DMS53 (cell line): Measurements from ENCODE around the gene SCG5.

Source experiments
- DNase-seq: peaks from one replicate; lab custom pipeline; 2025; lab: John Stamatoyannopoulos, UW

Gene SCG5

GRCh38 chr15:32659340-32660155 is 18.0 kb downstream of the SCG5 start:
- DNase-seq: peak; percentile 70

DNA sequence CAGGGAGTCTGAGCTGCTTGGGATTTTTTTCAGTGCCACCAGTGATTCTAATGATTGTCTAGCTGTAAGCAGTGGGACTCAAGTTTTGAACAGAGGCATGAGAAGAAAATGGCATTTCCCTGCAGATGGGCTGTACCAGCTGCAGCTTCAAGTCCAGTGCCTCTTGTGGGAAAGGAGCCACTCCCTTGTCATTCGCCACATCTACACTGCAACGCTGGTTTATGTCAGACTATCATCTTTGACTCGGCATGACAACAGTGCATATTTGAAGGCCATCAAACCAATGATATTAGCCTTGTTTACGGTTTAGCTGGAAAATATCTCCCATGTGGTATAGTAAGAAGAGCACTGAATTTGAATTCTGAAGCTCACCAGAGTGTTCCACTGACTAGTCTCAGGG is 22.2 kb downstream of the SCG5 start:
- DNase-seq: no peak

- no peak for DNase-seq
Observed at GRCh38 chr15:32664796-32665195, 23.3 kb downstream of the SCG5 start.

DNA sequence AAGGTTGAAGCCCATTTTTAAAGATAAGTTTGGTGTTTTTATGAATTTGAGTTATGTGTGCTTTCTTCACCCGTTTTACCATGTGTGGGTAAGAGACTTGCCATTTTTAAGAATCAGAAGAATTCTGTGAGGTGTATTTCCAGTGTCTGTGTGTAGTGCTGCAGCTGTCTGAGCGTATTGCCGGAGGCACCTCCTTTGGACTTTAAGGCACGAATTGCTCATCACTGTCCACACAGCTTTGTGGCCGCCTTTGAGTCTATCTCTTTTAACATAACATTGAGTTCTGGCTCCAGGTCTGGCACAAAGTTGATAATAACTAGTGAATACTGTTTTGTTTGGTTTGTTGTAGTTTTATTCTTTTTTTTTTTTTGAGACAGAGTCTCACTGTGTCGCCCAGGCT is 25.8 kb downstream of the SCG5 start:
- DNase-seq: no peak

- DNase-seq: no peak
Observed at GRCh38 chr15:32668942-32669341, 27.4 kb downstream of the SCG5 start.

GRCh38 chr15:32669896-32670611 is 28.5 kb downstream of the SCG5 start:
- DNase-seq: no peak

DNA sequence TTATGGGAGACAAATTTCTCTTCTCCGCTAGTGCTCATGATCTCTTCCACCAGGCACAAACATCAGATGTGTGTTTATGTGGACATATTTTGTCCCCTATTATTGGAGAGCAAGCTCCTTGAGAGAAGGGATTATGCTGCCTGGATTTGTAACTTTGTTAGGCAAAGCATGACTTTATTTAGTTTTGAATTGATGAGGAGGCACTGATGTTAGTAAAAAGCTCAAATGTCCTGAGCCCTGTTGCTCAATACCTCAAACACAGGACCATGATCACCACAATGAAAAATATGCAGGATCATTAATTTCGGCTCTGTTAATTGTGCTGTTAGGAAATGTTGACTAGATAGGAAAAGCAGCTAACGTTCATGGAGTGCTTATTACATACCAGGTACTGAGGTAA is 29.1 kb downstream of the SCG5 start:
- DNase-seq: no peak

DNA sequence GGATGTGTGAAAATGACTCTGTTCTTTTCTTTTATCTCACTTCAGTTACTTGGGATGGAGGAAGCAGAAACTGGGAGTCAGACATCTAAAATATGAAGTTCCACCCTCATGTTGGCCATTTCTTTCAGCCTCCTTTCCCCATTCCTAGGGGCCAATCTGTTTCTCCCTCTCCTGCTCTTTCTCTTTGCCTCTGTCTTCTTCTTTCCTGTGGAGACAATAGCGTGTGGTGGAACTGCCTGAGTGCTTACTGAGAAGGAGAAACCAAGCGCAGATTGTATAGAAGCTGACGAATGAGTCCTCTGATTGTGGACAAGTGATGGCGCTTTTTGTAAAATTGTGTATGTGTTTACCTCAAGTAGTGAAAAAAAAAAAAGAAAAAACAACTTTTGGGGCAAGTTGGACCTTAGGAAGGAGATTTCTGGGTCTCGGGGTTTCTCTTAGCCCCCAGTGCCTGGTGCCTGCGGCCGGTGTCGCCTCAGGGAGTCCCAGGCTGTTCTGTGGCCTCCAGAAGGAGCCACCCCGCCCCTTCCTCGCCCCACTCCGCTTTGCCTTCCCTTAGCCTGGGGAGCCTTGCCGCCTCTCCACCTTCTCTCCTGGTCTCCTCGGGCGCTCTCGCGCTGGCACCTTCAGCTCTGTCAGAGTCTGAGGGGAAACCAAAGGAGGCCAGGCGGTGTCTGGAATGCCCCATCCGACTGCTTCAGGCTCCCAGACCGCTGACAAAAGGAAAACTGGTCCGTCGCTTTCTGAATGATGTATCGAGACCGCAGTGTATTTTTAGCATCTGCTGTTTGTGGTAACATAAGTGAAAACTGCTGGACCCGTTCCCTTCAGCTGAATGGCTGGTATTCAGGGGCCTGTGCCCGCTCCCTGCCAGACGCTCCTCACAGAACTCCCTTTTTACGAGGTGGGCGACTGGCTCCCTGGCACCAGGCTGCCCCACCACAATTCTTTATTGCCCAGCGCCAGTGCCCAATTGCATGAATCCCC is 30.1 kb downstream of the SCG5 start:
- no peak for DNase-seq

DNA sequence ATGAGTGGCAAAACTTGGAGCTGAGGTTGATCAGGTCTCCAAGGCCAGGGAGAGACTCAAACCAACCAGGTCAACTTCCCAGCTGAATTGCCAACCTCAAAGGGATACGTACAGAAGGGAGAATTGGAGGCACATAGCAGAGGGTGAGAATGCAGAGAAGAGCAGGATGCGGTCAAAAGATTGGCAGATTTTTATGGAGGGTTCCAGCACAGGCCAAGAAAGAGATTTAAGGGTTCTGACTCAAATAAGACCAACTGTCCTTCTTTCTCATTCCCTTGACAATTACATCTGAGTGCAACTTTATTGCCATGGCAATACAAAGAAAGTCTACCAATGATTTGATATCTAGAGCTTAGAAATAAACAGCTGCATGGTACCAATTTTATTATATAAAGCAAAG is 33.2 kb downstream of the SCG5 start:
- no peak for DNase-seq

- peak; percentile 4 for DNase-seq
Observed at GRCh38 chr15:32675466-32675865, 34.0 kb downstream of the SCG5 start.

DNA sequence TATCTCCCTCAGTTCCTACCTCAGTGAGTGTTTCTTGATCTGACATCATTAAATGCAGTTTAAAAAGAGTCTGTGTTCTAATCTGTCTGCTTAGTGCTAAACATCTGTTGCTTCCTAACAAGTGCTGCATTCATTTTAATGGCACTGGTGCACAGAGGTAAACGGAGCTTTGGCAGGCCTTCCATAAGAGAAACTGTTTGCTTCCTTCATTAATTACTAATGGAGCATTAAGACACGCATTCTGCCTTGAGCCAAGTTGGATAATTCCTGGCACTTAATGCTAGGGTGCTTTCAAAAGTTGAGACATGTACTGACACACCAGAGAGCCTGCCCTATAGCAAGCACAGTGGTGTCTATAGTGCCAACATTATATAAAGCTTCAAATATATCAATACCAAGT is 34.7 kb downstream of the SCG5 start:
- DNase-seq: peak; percentile 23

DNA sequence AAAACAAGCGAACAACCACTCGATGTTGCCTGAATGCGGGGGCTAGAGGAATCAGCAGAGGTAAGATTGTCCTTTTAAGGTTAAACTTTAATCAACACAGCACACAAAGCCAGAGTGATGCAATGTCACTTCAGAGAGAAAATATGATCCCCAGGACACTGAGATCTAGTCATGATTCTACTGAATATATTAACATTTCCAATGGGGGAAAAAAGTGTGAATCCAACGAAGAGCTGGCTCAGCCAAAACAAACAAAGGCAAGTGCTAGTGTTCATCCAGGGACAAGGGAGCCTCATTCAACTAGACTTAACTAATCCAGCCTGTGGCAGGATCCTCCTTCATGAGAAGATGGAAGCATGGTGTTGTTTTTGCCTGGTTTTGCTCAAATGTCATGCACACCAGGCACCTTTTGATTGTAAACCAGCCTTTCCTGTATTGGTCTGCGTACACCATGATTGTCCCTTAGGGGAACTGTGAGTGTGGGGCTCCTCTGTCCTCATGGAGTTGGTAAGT is 35.8 kb downstream of the SCG5 start:
- peak; percentile 94 for DNase-seq

DNA sequence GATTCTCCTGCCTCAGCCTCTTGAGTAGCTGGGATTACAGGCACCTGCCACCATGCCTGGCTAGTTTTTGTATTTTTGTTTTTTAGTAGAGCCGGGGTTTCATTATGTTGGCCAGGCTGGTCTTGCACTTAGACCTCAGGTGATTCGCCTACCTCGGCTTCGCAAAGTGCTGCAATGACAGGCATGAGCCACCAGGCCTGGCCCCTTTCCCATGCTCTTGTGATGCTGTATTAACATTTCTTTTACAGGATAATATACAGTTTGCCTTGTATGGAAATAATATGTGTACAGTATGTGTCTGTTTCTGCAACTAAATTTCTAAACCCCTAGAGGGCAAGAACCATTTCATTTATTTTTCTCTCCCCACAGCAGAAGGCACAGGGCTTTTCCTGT is 37.8 kb downstream of the SCG5 start:
- DNase-seq: peak; percentile 3

DNA sequence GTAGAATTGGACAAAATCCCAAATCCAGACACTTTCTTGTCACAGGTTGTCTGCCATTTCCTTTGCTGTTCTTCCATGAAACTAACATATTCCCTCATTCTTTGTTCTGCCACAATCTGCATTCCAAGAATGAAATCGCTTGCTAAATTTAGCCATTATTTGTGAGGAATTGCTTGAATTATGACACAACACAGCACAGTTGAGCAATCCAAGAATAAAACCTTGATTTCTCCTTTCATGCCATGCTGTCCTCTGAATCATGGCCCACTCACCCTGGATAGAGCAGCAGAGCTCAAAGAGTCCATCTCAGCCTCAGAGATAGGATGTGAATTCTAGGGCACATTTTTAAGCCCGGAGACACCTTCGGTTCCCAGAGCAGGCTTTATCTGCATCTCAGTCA is 41.1 kb downstream of the SCG5 start:
- no peak for DNase-seq

GRCh38 chr15:32682977-32683630 is 41.6 kb downstream of the SCG5 start:
- DNase-seq: no peak

DNA sequence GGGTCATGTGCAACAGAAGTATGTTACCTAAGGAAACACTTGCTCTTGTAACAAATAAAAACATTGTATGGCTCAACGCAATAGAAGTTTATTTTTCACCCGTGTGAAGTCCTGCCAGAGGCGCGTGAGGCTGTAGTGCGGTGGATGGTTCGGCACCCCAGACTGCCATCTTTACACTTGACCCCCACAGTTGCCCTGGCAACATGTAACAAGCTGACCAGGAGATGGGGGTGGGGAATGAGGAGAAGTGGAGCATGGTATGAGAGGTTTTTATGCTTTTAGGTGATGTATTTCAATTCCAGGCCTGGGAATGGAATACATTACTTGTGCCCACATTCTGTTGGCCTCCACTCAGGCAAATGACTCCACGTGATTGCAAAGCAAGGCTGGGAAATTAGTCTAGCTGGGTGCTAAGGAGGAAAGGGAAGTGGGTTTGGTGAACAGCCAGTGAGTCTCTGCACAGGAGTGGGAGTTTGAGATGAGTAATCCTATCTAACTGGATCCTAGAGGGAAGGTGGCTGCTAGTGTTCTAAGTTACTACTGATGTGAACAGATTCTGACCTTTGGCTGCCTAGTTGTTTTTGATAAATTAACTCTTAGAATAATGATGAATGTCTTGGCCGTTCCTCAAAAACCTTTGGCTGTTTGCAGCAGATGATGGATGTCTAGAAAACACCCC is 42.5 kb downstream of the SCG5 start:
- DNase-seq: no peak

DNA sequence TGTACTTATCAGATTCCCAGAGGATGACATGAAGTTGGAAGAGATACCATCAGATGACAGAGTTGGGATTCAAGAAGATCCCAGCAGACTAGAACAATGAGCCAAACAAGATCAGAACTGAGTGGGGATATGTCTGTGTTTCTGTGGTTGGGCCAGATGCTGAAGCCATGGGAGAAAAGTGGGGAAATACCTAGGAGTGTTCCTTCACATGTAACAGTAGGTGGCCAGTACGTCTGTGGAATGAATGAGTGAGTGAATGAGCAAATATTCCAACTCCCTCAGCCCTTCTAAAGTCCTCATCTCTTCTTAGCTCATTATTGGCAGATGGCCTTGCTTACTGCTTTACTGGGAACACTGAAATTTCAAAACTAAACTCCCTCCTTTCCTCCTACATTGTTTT is 44.1 kb downstream of the SCG5 start:
- DNase-seq: no peak

GRCh38 chr15:32687556-32687955 is 46.0 kb downstream of the SCG5 start:
- no peak for DNase-seq

- DNase-seq: peak; percentile 96
Observed at GRCh38 chr15:32688151-32688639, 46.7 kb downstream of the SCG5 start.

DNA sequence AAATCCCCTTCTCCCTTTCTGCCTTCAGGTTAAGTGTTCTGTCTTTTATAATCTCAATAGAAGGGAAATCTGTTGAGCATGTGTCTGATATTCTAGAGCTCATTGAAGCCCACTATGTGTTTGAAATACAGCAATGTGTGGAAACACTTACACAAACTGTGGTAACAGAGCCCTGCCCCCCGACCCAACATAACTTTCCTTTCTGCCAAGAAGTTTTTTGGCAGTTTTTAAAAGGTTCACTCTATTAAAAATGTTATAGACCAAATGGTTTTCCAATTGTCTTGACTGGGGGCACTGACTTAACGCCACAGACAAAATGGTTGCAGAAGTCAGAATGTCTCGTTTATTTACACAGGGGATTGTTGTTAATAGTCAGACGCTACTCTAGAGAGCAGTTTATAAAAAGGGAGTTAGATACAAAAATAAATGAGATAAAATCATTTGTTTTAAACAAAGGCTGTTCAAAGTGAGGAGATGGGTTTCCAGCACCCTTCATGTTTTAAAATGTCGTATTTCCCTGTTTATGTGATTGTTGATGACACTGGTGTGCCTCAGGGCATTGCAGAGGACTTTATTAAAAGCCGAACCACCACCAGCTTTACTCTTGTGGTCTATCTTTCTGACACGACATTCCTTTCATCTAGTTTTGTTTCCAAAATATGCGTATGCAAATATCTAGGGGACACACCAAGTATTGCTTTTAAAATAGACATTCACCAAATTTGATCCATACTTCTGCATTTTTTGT is 49.6 kb downstream of the SCG5 start:
- DNase-seq: no peak
